ENCODE data around the gene ALPK3. TPM values are rescaled to one million over a fixed set of nuclear protein-coding genes. Genes with fewer than 3 reads are reported as not detected.

ALPK3 gene
- polyA plus RNA-seq, 1 donor (not counting 4 experiments of a cell fraction or from before 2014, with no cell fraction given) = 0.07 TPM

DNA sequence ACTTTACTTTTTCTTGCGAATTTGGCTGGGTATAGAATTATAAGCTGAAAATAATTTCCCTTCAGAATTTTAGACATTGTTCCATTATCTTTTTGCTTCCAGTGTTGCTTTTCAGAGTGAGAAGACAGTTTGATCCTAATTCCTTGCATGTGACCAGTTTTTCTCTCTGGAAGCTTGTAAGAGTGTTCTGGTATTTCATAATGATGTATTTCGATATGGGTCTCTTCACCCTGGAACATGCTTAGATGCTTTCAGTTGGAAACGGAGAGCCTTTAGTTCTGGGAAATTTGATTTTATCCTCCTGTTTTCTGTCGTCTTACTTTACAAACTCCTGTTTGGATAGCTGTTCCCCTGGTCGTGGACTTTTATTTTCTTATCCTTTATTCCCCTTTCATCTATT is 13.9 kb downstream of the ALPK3 start:
- H3K9me3 ChIP-seq (ENCODE audit: control insufficient read depth, low read depth, low read length) = no peaks in the 10 kb centered on the region
- DNase-seq (ENCODE audit: low read depth, low spot score) (no peak), FAIRE-seq (no peak)
- dilution Hi-C loops (cut with MboI; ENCODE audit: extremely low pct_ligation_motif_present, low sequenced_read_pairs) = no loop called here
- H3K4me2 ChIP-seq (ENCODE audit: control insufficient read depth, extremely low read depth, insufficient read depth, low read depth, low read length) = no peak overlapping the region
- H3K4me1 ChIP-seq (ENCODE audit: control insufficient read depth, extremely low read depth, insufficient read depth, low read length) = no peaks in the 10 kb centered on the region
- H3K36me3 ChIP-seq (ENCODE audit: control insufficient read depth in 2 of 2, extremely low read depth in 1 of 2, insufficient read depth in 2 of 2, low read length in 2 of 2) = no peaks in the 10 kb centered on the region
- H2AFZ ChIP-seq (ENCODE audit: control insufficient read depth, low read length) = no peak overlapping the region
- TF ChIP-seq EZH2 (IDR thresholded peaks at IDR 0.05; ENCODE audit: low read length) (no peak), CTCF (optimal IDR thresholded peaks at IDR 0.05 in 1 of 3, IDR thresholded peaks at IDR 0.05 in 1 of 3, conservative IDR thresholded peaks at IDR 0.05 in 1 of 3; ENCODE audit: extremely low read depth in 1 of 3, insufficient read depth in 2 of 3, low read length in 3 of 3) (no peak)
- no peak overlapping the region for H3K27ac ChIP-seq (ENCODE audit: control insufficient read depth, insufficient read depth, low read length)
- H3K4me3 ChIP-seq (ENCODE audit: control insufficient read depth in 2 of 3, extremely low read depth in 1 of 3, insufficient read depth in 2 of 3, low read depth in 1 of 3, low read length in 3 of 3) = no peak overlapping the region
- H3K79me2 ChIP-seq (ENCODE audit: control insufficient read depth, insufficient read depth, low read length) = no peaks in the 10 kb centered on the region
- H3K9ac ChIP-seq (ENCODE audit: control insufficient read depth, extremely low read depth, insufficient read depth, low read length) = no peak overlapping the region
- H3K9me1 ChIP-seq (ENCODE audit: control insufficient read depth, extremely low read depth, insufficient read depth, low read length) = no peaks in the 10 kb centered on the region
- no peaks in the 10 kb centered on the region for H3K27me3 ChIP-seq (ENCODE audit: control insufficient read depth, extremely low read depth, insufficient read depth, low read length)
- no peaks in the 10 kb centered on the region for H4K20me1 ChIP-seq (ENCODE audit: control insufficient read depth, extremely low read depth, insufficient read depth, low read length)

DNA sequence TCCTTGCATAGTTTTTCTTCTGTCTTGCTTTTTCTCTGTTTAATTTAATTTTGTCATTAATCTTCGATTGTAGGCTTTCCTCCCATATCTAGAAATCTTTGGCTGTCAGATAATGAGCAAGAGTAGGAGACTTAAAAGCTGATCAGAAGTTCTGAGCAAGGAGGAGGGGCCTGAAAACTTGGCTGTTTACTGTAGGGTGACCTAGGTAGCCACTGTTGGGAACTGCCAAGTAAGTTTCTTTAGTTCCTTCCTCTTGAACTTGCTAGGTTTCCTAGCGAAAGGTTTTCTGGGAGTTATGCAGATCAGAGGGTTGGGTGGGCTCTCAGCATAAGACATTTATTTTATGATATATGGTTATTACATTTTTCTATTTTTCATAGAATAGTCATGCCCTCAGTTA is 14.5 kb downstream of the ALPK3 start:
- Histone ChIP-seq H3K9me1 (ENCODE audit: control insufficient read depth, extremely low read depth, insufficient read depth, low read length) (no peaks in the 10 kb centered on the region), H3K27ac (ENCODE audit: control insufficient read depth, insufficient read depth, low read length) (no peak overlapping the region), H3K27me3 (ENCODE audit: control insufficient read depth, extremely low read depth, insufficient read depth, low read length) (peaks cover 4% of the 10 kb centered on the region), H3K79me2 (ENCODE audit: control insufficient read depth, insufficient read depth, low read length) (no peaks in the 10 kb centered on the region), H2AFZ (ENCODE audit: control insufficient read depth, low read length) (no peak overlapping the region), H3K4me3 (ENCODE audit: control insufficient read depth in 2 of 3, extremely low read depth in 1 of 3, insufficient read depth in 2 of 3, low read depth in 1 of 3, low read length in 3 of 3) (no peak overlapping the region), H3K36me3 (ENCODE audit: control insufficient read depth in 2 of 2, extremely low read depth in 1 of 2, insufficient read depth in 2 of 2, low read length in 2 of 2) (no peaks in the 10 kb centered on the region), H3K4me1 (ENCODE audit: control insufficient read depth, extremely low read depth, insufficient read depth, low read length) (no peaks in the 10 kb centered on the region), H3K9me3 (ENCODE audit: control insufficient read depth, low read depth, low read length) (no peaks in the 10 kb centered on the region), H4K20me1 (ENCODE audit: control insufficient read depth, extremely low read depth, insufficient read depth, low read length) (no peaks in the 10 kb centered on the region), H3K4me2 (ENCODE audit: control insufficient read depth, extremely low read depth, insufficient read depth, low read depth, low read length) (no peak overlapping the region), H3K9ac (ENCODE audit: control insufficient read depth, extremely low read depth, insufficient read depth, low read length) (no peak overlapping the region)
- dilution Hi-C loops (cut with MboI; ENCODE audit: extremely low pct_ligation_motif_present, low sequenced_read_pairs) = no loop called here
- no peak for DNase-seq (ENCODE audit: low read depth, low spot score)
- TF ChIP-seq EZH2 (IDR thresholded peaks at IDR 0.05; ENCODE audit: low read length) (no peak), CTCF (optimal IDR thresholded peaks at IDR 0.05 in 1 of 3, IDR thresholded peaks at IDR 0.05 in 1 of 3, conservative IDR thresholded peaks at IDR 0.05 in 1 of 3; ENCODE audit: extremely low read depth in 1 of 3, insufficient read depth in 2 of 3, low read length in 3 of 3) (no peak)
- no peak for FAIRE-seq
